ENCODE results near the gene ACVR2B. TPM values are rescaled to one million over a fixed set of nuclear protein-coding genes. Genes with fewer than 3 reads are reported as not detected.

The ACVR2B gene
- total RNA-seq, 1 donor from 2014 or later: 89.5 TPM

DNA sequence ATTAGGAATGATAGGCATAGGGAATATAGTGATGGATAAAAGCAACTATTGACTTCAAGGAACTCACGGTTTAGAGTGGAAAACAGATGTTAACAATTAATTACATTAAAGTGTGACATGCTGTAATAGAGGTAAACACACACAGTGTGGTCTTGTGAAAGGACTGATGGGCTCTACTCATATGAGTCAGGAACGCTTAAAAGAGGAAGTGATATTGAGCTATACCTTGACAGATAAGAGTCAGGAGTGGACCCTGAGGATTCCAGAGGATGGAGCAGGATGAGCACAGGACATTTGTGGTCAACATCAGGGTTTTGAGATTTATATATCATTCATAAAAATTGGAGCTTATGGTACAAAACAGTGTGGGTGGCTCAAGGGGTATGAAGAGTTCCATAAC lies 53.4 kb downstream of the ACVR2B start:
- no peak overlapping the region for H3K27ac Mint-ChIP-seq
- Histone ChIP-seq H3K27me3 (no peaks in the 10 kb centered on the region), H3F3A (ENCODE audit: low read depth) (no peaks in the 10 kb centered on the region), H3K4me2 (no peak overlapping the region), H3K9ac (no peak overlapping the region), H3K27ac (no peak overlapping the region), H3K4me3 (no peak overlapping the region), H3K9me3 (ENCODE audit: low read depth) (no peaks in the 10 kb centered on the region), H3K36me3 (peaks cover 6% of the 10 kb centered on the region), H4K20me1 (ENCODE audit: low read depth) (no peaks in the 10 kb centered on the region), H3K79me2 (ENCODE audit: low read depth) (no peaks in the 10 kb centered on the region), H2AFZ (replicated peaks) (no peak overlapping the region), H3K4me1 (no peaks in the 10 kb centered on the region)
- H3K9me3 Mint-ChIP-seq: no peaks in the 10 kb centered on the region
- no peaks in the 10 kb centered on the region for H3K4me1 Mint-ChIP-seq
- no peaks in the 10 kb centered on the region for H3K27me3 Mint-ChIP-seq (ENCODE audit: insufficient read depth, low read depth)
- no peak overlapping the region for H3K4me3 Mint-ChIP-seq
- TF ChIP-seq EZH2 (IDR thresholded peaks at IDR 0.05) (no peak), EZH2phosphoT487 (IDR thresholded peaks at IDR 0.05) (no peak)
- TF ChIP-seq, protein P1, sequence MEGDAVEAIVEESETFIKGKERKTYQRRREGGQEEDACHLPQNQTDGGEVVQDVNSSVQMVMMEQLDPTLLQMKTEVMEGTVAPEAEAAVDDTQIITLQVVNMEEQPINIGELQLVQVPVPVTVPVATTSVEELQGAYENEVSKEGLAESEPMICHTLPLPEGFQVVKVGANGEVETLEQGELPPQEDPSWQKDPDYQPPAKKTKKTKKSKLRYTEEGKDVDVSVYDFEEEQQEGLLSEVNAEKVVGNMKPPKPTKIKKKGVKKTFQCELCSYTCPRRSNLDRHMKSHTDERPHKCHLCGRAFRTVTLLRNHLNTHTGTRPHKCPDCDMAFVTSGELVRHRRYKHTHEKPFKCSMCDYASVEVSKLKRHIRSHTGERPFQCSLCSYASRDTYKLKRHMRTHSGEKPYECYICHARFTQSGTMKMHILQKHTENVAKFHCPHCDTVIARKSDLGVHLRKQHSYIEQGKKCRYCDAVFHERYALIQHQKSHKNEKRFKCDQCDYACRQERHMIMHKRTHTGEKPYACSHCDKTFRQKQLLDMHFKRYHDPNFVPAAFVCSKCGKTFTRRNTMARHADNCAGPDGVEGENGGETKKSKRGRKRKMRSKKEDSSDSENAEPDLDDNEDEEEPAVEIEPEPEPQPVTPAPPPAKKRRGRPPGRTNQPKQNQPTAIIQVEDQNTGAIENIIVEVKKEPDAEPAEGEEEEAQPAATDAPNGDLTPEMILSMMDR (IDR thresholded peaks at IDR 0.05): no peak
- H3K36me3 Mint-ChIP-seq: peaks cover 12% of the 10 kb centered on the region
- no peak for DNase-seq (ENCODE audit: low spot score)

GRCh38 chr3:38509732-38510131 lies 56.0 kb downstream of the ACVR2B start:
- Histone ChIP-seq H3K4me3 (no peak overlapping the region), H3K4me2 (no peak overlapping the region), H3K36me3 (peaks cover 6% of the 10 kb centered on the region), H3K27me3 (no peaks in the 10 kb centered on the region), H3F3A (ENCODE audit: low read depth) (no peaks in the 10 kb centered on the region), H3K27ac (no peak overlapping the region), H3K79me2 (ENCODE audit: low read depth) (no peaks in the 10 kb centered on the region), H2AFZ (replicated peaks) (no peak overlapping the region), H3K9me3 (ENCODE audit: low read depth) (no peaks in the 10 kb centered on the region), H3K4me1 (no peaks in the 10 kb centered on the region), H4K20me1 (ENCODE audit: low read depth) (no peaks in the 10 kb centered on the region), H3K9ac (no peak overlapping the region)
- no peak for TF ChIP-seq EZH2phosphoT487 (IDR thresholded peaks at IDR 0.05)
- TF ChIP-seq, protein P1 (IDR thresholded peaks at IDR 0.05): no peak
- no peak for TF ChIP-seq EZH2 (IDR thresholded peaks at IDR 0.05)
- Mint-ChIP-seq H3K27me3 (ENCODE audit: insufficient read depth, low read depth) (no peaks in the 10 kb centered on the region), H3K9me3 (no peaks in the 10 kb centered on the region), H3K4me1 (no peaks in the 10 kb centered on the region), H3K36me3 (peaks cover 16% of the 10 kb centered on the region), H3K4me3 (no peak overlapping the region), H3K27ac (no peak overlapping the region)
- DNase-seq (ENCODE audit: low spot score): no peak

GRCh38 chr3:38510631-38511030 lies 56.9 kb downstream of the ACVR2B start:
- Histone ChIP-seq H3K4me3 (no peak overlapping the region), H3K9ac (no peak overlapping the region), H3K27me3 (no peaks in the 10 kb centered on the region), H4K20me1 (ENCODE audit: low read depth) (no peaks in the 10 kb centered on the region), H3K36me3 (peaks cover 6% of the 10 kb centered on the region), H2AFZ (replicated peaks) (no peak overlapping the region), H3K4me2 (no peak overlapping the region), H3F3A (ENCODE audit: low read depth) (no peaks in the 10 kb centered on the region), H3K27ac (no peak overlapping the region), H3K79me2 (ENCODE audit: low read depth) (no peaks in the 10 kb centered on the region), H3K9me3 (ENCODE audit: low read depth) (no peaks in the 10 kb centered on the region), H3K4me1 (no peaks in the 10 kb centered on the region)
- Mint-ChIP-seq H3K4me3 (no peak overlapping the region), H3K9me3 (no peaks in the 10 kb centered on the region), H3K36me3 (peaks cover 18% of the 10 kb centered on the region), H3K27ac (no peak overlapping the region), H3K4me1 (no peaks in the 10 kb centered on the region), H3K27me3 (ENCODE audit: insufficient read depth, low read depth) (no peaks in the 10 kb centered on the region)
- no peak for DNase-seq (ENCODE audit: low spot score)
- no peak for TF ChIP-seq EZH2phosphoT487 (IDR thresholded peaks at IDR 0.05)
- TF ChIP-seq EZH2 (IDR thresholded peaks at IDR 0.05): no peak
- TF ChIP-seq, protein P1 (IDR thresholded peaks at IDR 0.05): no peak
